MG63 (cell line): ENCODE data around the gene MYH10. TPM values are rescaled to one million over a fixed set of nuclear protein-coding genes. Genes with fewer than 3 reads are reported as not detected.
"Not testable (repeated sequence)": the region's sequence is repeated elsewhere in the genome, so short reads cannot be mapped to it uniquely, and the experiment has no call there.

Source experiments
- DNase-seq: peaks from one replicate; pipeline ENCODE4 v3.0.0-alpha.2; 2020
- H3K27me3 ChIP-seq: fragments of 250-450 bp; sonication (Bioruptor Pico); 2 replicates; pipeline ENCODE4 v1.5.1; 2020; ENCODE audit warnings: mild to moderate bottlenecking, moderate library complexity
- H3K36me3 ChIP-seq: fragments of 250-450 bp; sonication (Bioruptor Pico); 2 replicates; pipeline ENCODE4 v1.5.1; 2020; ENCODE audit warnings: mild to moderate bottlenecking, moderate library complexity
- H3K4me3 ChIP-seq: fragments of 250-450 bp; sonication (Bioruptor Pico); 2 replicates; pipeline ENCODE4 v1.5.1; 2020; ENCODE audit warnings: mild to moderate bottlenecking, moderate library complexity
- H3K9me3 ChIP-seq: fragments of 250-450 bp; sonication (Bioruptor Pico); 2 replicates; pipeline ENCODE4 v1.5.1; 2020; ENCODE audit warnings: mild to moderate bottlenecking, moderate library complexity
- total RNA-seq: library from RNA; depleted of rRNA; stranded (reverse); fragments of >200 nt; shearing (Covaris generic); gene quantifications from 2 replicates; pipeline ENCODE4 v1.2.3, GENCODE V29; 2014; ENCODE audit warnings: low replicate concordance; rRNA removed

MYH10 gene
- total RNA-seq, result 24.3 and 36.7 TPM in 2 replicates

- DNase-seq, result no peak
- peaks cover 7% of the 10 kb centered on the region; the same call in 1 of the 2 replicates for H3K27me3 ChIP-seq
Measured at GRCh38 chr17:8630227-8630801, at the start of gene MYH10. Gene MYH10, minus strand, starts transcription at chr17:8630725. Its CDS starts 7,479 bp downstream, at chr17:8623246.

GRCh38 chr17:8679126-8679525, 48.6 kb upstream of the MYH10 start:
- no peak for DNase-seq
- no peak overlapping the region for H3K4me3 ChIP-seq
- H3K9me3 ChIP-seq, result peaks cover 3% of the 10 kb centered on the region; the same call in 1 of the 2 replicates
- no peaks in the 10 kb centered on the region; the same call in 1 of the 2 replicates for H3K27me3 ChIP-seq
- no peaks in the 10 kb centered on the region for H3K36me3 ChIP-seq

More at GRCh38 chr17:8630227-8630801, at the start of gene MYH10:
- Histone ChIP-seq H3K9me3 (no peaks in the 10 kb centered on the region), H3K4me3 (peak within 1 kb of the TSS; percentile 90), H3K36me3 (no peaks in the 10 kb centered on the region)

GRCh38 chr17:8675306-8675705, 44.8 kb upstream of the MYH10 start:
- no peaks in the 10 kb centered on the region for H3K36me3 ChIP-seq
- no peak for DNase-seq
- H3K27me3 ChIP-seq, result no peaks in the 10 kb centered on the region
- H3K9me3 ChIP-seq, result peaks cover 3% of the 10 kb centered on the region; the same call in 1 of the 2 replicates
- no peak overlapping the region for H3K4me3 ChIP-seq

- no peak overlapping the region for H3K4me3 ChIP-seq
- no peaks in the 10 kb centered on the region for H3K27me3 ChIP-seq
- DNase-seq, result no peak
- no peaks in the 10 kb centered on the region for H3K36me3 ChIP-seq
- H3K9me3 ChIP-seq, result peaks cover 3% of the 10 kb centered on the region; the same call in 1 of the 2 replicates
Measured at GRCh38 chr17:8674344-8675305, 44.1 kb upstream of the MYH10 start.

- Histone ChIP-seq H3K9me3 (peaks cover 3% of the 10 kb centered on the region; the same call in 1 of the 2 replicates), H3K36me3 (no peaks in the 10 kb centered on the region), H3K4me3 (no peak overlapping the region), H3K27me3 (no peaks in the 10 kb centered on the region)
- DNase-seq, result no peak
Measured at GRCh38 chr17:8673612-8674011, 43.1 kb upstream of the MYH10 start.

GRCh38 chr17:8672326-8672725, 41.8 kb upstream of the MYH10 start:
- Histone ChIP-seq H3K27me3 (no peaks in the 10 kb centered on the region), H3K4me3 (no peak overlapping the region), H3K9me3 (no peaks in the 10 kb centered on the region), H3K36me3 (no peaks in the 10 kb centered on the region)
- no peak for DNase-seq

- H3K27me3 ChIP-seq, result no peaks in the 10 kb centered on the region
- no peak overlapping the region for H3K4me3 ChIP-seq
- H3K36me3 ChIP-seq, result no peaks in the 10 kb centered on the region
- no peaks in the 10 kb centered on the region for H3K9me3 ChIP-seq
- DNase-seq, result no peak
Measured at GRCh38 chr17:8670421-8670820, 39.9 kb upstream of the MYH10 start.

GRCh38 chr17:8668176-8668740, 37.7 kb upstream of the MYH10 start:
- no peaks in the 10 kb centered on the region for H3K27me3 ChIP-seq
- H3K36me3 ChIP-seq, result no peaks in the 10 kb centered on the region
- no peaks in the 10 kb centered on the region for H3K9me3 ChIP-seq
- DNase-seq, result no peak
- H3K4me3 ChIP-seq, result no peak overlapping the region

GRCh38 chr17:8667421-8667820, 36.9 kb upstream of the MYH10 start:
- Histone ChIP-seq H3K9me3 (no peaks in the 10 kb centered on the region), H3K36me3 (no peaks in the 10 kb centered on the region)

GRCh38 chr17:8665684-8666083, 35.2 kb upstream of the MYH10 start:
- no peak for DNase-seq
- Histone ChIP-seq H3K27me3 (peaks cover 3% of the 10 kb centered on the region), H3K9me3 (no peaks in the 10 kb centered on the region), H3K4me3 (no peak overlapping the region), H3K36me3 (no peaks in the 10 kb centered on the region)

More at GRCh38 chr17:8667421-8667820, 36.9 kb upstream of the MYH10 start:
- no peak for DNase-seq
- no peak overlapping the region for H3K4me3 ChIP-seq
- no peaks in the 10 kb centered on the region for H3K27me3 ChIP-seq

- H3K9me3 ChIP-seq, result no peaks in the 10 kb centered on the region
- no peak for DNase-seq
- no peaks in the 10 kb centered on the region for H3K36me3 ChIP-seq
- peaks cover 3% of the 10 kb centered on the region for H3K27me3 ChIP-seq
- H3K4me3 ChIP-seq, result no peak overlapping the region
Measured at GRCh38 chr17:8664456-8665126, 34.1 kb upstream of the MYH10 start.

GRCh38 chr17:8662973-8663372, 32.4 kb upstream of the MYH10 start:
- peaks cover 3% of the 10 kb centered on the region for H3K27me3 ChIP-seq
- no peak for DNase-seq
- H3K4me3 ChIP-seq, result no peak overlapping the region

GRCh38 chr17:8662076-8662831, 31.7 kb upstream of the MYH10 start:
- Histone ChIP-seq H3K27me3 (peaks cover 3% of the 10 kb centered on the region), H3K4me3 (no peak overlapping the region), H3K9me3 (no peaks in the 10 kb centered on the region), H3K36me3 (no peaks in the 10 kb centered on the region)
- no peak for DNase-seq

More at GRCh38 chr17:8662973-8663372, 32.4 kb upstream of the MYH10 start:
- Histone ChIP-seq H3K9me3 (no peaks in the 10 kb centered on the region), H3K36me3 (no peaks in the 10 kb centered on the region)

- not testable (repeated sequence) for H3K4me3 ChIP-seq, H3K27me3 ChIP-seq, DNase-seq, H3K9me3 ChIP-seq, H3K36me3 ChIP-seq
Measured at GRCh38 chr17:8660709-8661108, 30.2 kb upstream of the MYH10 start.

GRCh38 chr17:8659758-8660410, 29.4 kb upstream of the MYH10 start:
- Histone ChIP-seq H3K4me3 (no peak overlapping the region), H3K36me3 (no peaks in the 10 kb centered on the region), H3K27me3 (peaks cover 4% of the 10 kb centered on the region), H3K9me3 (no peaks in the 10 kb centered on the region)
- DNase-seq, result no peak
